OCI-LY1 (cell line): ENCODE results near the gene EPOP.

Source experiments
- EZH2 ChIP-seq: fragments of 200-600 bp; sonication (generic), shearing (Covaris generic); IDR thresholded peaks from 2 replicates; pipeline ENCODE4 v1.8.0; 2017; ENCODE audit warnings: borderline replicate concordance, mixed run types, mild to moderate bottlenecking, antibody characterized with exemption, low read length, moderate library complexity, mixed read lengths
- TF ChIP-seq, protein P1 (sequence below): fragments of 200-600 bp; sonication (generic), shearing (Covaris generic); IDR thresholded peaks from 2 replicates; pipeline ENCODE4 v1.5.1; 2017; ENCODE audit warnings: mild to moderate bottlenecking, antibody characterized with exemption, low read length, moderate library complexity, mixed read lengths

DNA sequence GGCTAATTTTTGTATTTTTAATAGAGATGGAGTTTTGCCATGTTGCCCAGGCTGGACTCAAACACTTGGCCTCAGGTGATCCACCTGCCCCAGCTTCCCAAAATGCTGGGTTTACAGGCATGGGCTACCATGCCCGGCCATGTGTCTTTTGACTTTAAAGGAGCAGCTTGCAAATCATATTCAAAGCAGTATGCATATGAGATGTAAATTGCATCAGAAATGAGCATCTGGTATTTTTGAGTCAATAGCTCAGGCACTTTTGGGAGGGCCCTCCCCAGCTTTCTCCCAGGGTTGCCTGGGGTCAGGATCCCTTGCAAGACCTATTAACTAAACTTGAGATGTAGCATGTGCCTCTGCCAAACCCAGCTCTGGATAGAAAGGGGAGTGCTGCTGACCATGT lies 21.5 kb downstream of the EPOP start:
- TF ChIP-seq, protein P1, sequence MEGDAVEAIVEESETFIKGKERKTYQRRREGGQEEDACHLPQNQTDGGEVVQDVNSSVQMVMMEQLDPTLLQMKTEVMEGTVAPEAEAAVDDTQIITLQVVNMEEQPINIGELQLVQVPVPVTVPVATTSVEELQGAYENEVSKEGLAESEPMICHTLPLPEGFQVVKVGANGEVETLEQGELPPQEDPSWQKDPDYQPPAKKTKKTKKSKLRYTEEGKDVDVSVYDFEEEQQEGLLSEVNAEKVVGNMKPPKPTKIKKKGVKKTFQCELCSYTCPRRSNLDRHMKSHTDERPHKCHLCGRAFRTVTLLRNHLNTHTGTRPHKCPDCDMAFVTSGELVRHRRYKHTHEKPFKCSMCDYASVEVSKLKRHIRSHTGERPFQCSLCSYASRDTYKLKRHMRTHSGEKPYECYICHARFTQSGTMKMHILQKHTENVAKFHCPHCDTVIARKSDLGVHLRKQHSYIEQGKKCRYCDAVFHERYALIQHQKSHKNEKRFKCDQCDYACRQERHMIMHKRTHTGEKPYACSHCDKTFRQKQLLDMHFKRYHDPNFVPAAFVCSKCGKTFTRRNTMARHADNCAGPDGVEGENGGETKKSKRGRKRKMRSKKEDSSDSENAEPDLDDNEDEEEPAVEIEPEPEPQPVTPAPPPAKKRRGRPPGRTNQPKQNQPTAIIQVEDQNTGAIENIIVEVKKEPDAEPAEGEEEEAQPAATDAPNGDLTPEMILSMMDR = no peak
- TF ChIP-seq EZH2 = no peak
